K562 (cell line): Measurements from ENCODE around the gene DIAPH1. TPM values are rescaled to one million over a fixed set of nuclear protein-coding genes. Genes with fewer than 3 reads are reported as not detected.
A peak's percentile ranks its signal among the peaks of the same experiment; 100 is the strongest.

Source experiments
- ARNT ChIP-seq, 2 experiments: fragments of 450-650 bp; IDR thresholded peaks; 2 replicates each; pipeline ENCODE4 v1.6.1; 2016; ENCODE audit warnings: mild to moderate bottlenecking in 1 of 2
- BCOR ChIP-seq: fragments of 450-650 bp; IDR thresholded peaks from 2 replicates; pipeline ENCODE4 v1.6.1; 2016
- CREBBP ChIP-seq: IDR thresholded peaks from one replicate; pipeline ENCODE4 v1.6.1; 2012; ENCODE audit warnings: low read depth, mild to moderate bottlenecking, control low read depth, inconsistent platforms, low read length
- ETV6 ChIP-seq, 3 experiments: fragments of 150-350 bp in 1 of 3; sonication (generic) in 1 of 3; formaldehyde crosslinking in 1 of 3; IDR thresholded peaks; 2 replicates each; pipeline versions ENCODE4 v1.6.1 to v1.8.0; 2014 to 2022; ENCODE audit warnings: borderline replicate concordance in 2 of 3, low read depth in 2 of 3, antibody characterized with exemption in 1 of 3, low read length in 1 of 3, mild to moderate bottlenecking in 1 of 3, missing genetic modification reagents in 1 of 3
- GATAD2B ChIP-seq: fragments of 450-650 bp; IDR thresholded peaks from 2 replicates; pipeline ENCODE4 v1.6.1; 2017; ENCODE audit warnings: mild to moderate bottlenecking, borderline replicate concordance
- KAT2B ChIP-seq: IDR thresholded peaks from one replicate; pipeline ENCODE4 v1.6.1; 2012; ENCODE audit warnings: low read depth, mild to moderate bottlenecking, control low read depth, inconsistent platforms, low read length, moderate library complexity
- PRDM10 ChIP-seq: fragments of 450-650 bp; IDR thresholded peaks from 2 replicates; pipeline ENCODE4 v1.6.1; 2018; ENCODE audit not compliant: partially characterized antibody
- RERE ChIP-seq: sonication (generic); formaldehyde crosslinking; IDR thresholded peaks from 2 replicates; pipeline ENCODE4 v1.8.0; 2023; ENCODE audit warnings: missing genetic modification reagents, mild to moderate bottlenecking, borderline replicate concordance
- SIX5 ChIP-seq, 2 experiments: IDR thresholded peaks; 2 replicates each; pipeline ENCODE4 v1.6.1; 2011; ENCODE audit warnings: low read length in 2 of 2, borderline replicate concordance in 1 of 2, low read depth in 1 of 2, mild to moderate bottlenecking in 1 of 2, moderate library complexity in 1 of 2; ENCODE audit not compliant: insufficient read depth in 1 of 2
- SLC30A9 ChIP-seq: fragments of 250-450 bp; sonication (Bioruptor Pico); IDR thresholded peaks from 2 replicates; pipeline ENCODE4 v1.8.0; 2022; ENCODE audit warnings: mild to moderate bottlenecking, moderate library complexity
- TBL1XR1 ChIP-seq, 2 experiments: IDR thresholded peaks; 2 replicates each; pipeline ENCODE4 v1.6.1; 2012; ENCODE audit warnings: improper control_type of control experiment in 2 of 2, low read length in 2 of 2, mild to moderate bottlenecking in 1 of 2
- ZBTB7A ChIP-seq: IDR thresholded peaks from 2 replicates; pipeline ENCODE4 v1.6.1; 2011; ENCODE audit warnings: low read depth, mild to moderate bottlenecking, low read length, moderate library complexity, borderline replicate concordance; ENCODE audit not compliant: control insufficient read depth
- ZC3H11A ChIP-seq: IDR thresholded peaks from 2 replicates; pipeline ENCODE4 v1.6.1; 2012; ENCODE audit warnings: low read depth, low read length, improper control_type of control experiment
- ZFX ChIP-seq: sonication (generic); formaldehyde crosslinking; IDR thresholded peaks from 2 replicates; pipeline ENCODE4 v1.8.0; 2022; ENCODE audit warnings: mild to moderate bottlenecking, missing genetic modification reagents, moderate library complexity
- ZKSCAN8 ChIP-seq: fragments of 200-800 bp; sonication (Bioruptor generic); IDR thresholded peaks from 2 replicates; pipeline ENCODE4 v1.6.1; 2016; ENCODE audit warnings: missing genetic modification characterization, missing compliant biosample characterization
- ZNF584 ChIP-seq: fragments of 200-800 bp; sonication (Bioruptor generic); IDR thresholded peaks from 2 replicates; pipeline ENCODE4 v1.6.1; 2016; ENCODE audit warnings: low read depth, mild to moderate bottlenecking, missing genetic modification characterization, missing compliant biosample characterization
- ZNF699 ChIP-seq: fragments of 250-450 bp; sonication (Bioruptor Pico); IDR thresholded peaks from 2 replicates; pipeline ENCODE4 v1.8.0; 2021; ENCODE audit warnings: mild to moderate bottlenecking, moderate library complexity; ENCODE audit not compliant: insufficient replicate concordance
- polyA plus RNA-seq, 8 experiments: library from polyadenylated mRNA; depleted of rRNA in 4 of 8; stranded (reverse) in 5 of 8; unstranded in 3 of 8; fragments of >200 nt; fragmentation: Nextera tagmentation in 2 of 8; fragmentation: Illumina TruSeq in 1 of 8; extraction: Ambion mirVana in 2 of 8; extraction: Trizol in 1 of 8; gene quantifications; 2 replicates each; pipeline versions ENCODE4 v1.2.1 to v1.2.3, GENCODE V29; 2011 to 2014; ENCODE audit warnings: inconsistent platforms in 1 of 8, missing spikeins in 1 of 8
- total RNA-seq, 7 experiments: library from RNA; depleted of rRNA in 6 of 7; stranded (reverse); fragments of >200 nt in 6 of 7; fragmentation: Illumina TruSeq in 2 of 7; extraction: Trizol in 2 of 7; gene quantifications; 2 replicates each; pipeline versions ENCODE4 v1.2.1 to v1.2.3, GENCODE V29; 2011 to 2021; ENCODE audit warnings: low replicate concordance in 1 of 7

DIAPH1 gene
- total and polyA plus RNA-seq, 9 of the 15 experiments (the other 6 are each of a cell fraction or from before 2014, with no cell fraction given) = 60.8 to 328 (median 97.8) TPM

GRCh38 chr5:141618030-141618803 lies 583 bp downstream of the DIAPH1 start (continued):
- TF ChIP-seq SLC30A9 (CRISPR knock-in tag) (no peak), TBL1XR1 (IDR thresholded peaks at IDR 0.05; ENCODE audit: low read length in 2 of 2) (peak in 1 of 2 experiments; percentile 58; a peak in 1 of 4 replicates), ZNF584 (no peak; the same call in 1 of the 2 replicates), BCOR (peak; percentile 37; the same call in 1 of the 2 replicates), GATAD2B (no peak), KAT2B (no peak), RERE (no peak), ZKSCAN8 (CRISPR knock-in tag) (no peak), ETV6 (IDR thresholded peaks at IDR 0.05; ENCODE audit: borderline replicate concordance in 1 of 2, low read depth in 2 of 2, low read length in 1 of 2) (0 out of 4 replicates have a peak, but pooled peaks of 1 of the 2 experiments have one; percentile 17), ETV6 (CRISPR knock-in tag; IDR thresholded peaks at IDR 0.05; ENCODE audit: borderline replicate concordance) (no peak), ARNT (IDR thresholded peaks at IDR 0.05) (peak; percentile 57 to 75; a peak in 1 of 4 replicates), PRDM10 (peak; percentile 76), ZFX (peak; percentile 60), CREBBP (no peak), ZC3H11A (0 out of 2 replicates have a peak, but pooled peaks have one; percentile 55), ZNF699 (no peak), ZBTB7A (peak; percentile 34; the same call in 1 of the 2 replicates), SIX5 (IDR thresholded peaks at IDR 0.05; ENCODE audit: borderline replicate concordance in 1 of 2, insufficient read depth in 1 of 2, low read depth in 1 of 2, low read length in 2 of 2) (no peak)
